ENCODE results near the gene EMILIN2.
"Not testable (repeated sequence)": the region's sequence is repeated elsewhere in the genome, so short reads cannot be mapped to it uniquely, and the experiment has no call there.

The EMILIN2 gene

DNA sequence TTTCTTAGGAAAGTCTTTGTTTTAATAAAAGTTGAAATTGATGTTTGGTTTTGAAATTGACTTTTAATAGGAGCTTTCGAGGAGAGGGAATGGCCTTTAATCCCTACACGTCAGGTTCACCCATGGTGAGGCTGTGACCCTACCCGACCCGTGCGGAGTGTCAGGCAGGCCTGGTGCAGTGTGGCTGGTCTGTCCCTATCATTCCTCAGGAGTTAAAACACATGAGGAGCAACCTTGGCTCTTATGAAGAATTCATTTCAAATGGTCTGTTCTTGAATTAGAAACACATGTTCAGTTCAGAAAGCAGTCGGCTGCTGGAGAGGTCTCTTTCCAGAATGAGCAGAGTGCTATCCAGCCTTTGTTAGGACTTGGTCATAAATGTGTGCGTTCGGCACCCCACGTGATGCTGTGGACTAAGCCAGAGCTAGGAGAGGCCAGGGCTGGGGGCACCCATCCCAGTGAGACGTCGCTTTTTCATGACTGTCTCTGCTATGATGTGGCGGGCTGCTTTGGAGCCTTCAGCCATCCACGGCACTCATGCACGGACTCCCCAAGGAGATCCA, 54.7 kb downstream of the EMILIN2 start:
- no peak for DNase-seq

DNA sequence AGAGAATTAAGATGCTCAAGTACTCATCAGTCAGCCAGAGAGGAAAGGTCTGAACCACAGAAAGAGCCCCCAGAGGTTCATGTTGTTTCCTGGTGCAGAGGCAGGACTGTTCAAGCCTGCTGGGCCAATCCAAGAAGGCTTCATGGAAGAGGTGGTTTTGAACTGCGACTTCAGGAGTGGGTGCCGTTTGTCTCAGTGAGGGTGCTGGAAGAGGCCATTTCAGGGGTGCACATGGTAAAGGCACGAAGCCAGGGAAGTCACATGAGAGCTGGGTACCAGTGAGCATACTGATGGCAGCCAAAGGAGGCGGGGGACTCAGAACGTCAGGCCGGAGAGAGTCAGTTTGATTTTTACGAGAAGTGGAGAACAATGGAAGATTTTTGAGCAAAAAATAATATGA, 55.5 kb downstream of the EMILIN2 start:
- DNase-seq, result no peak

GRCh38 chr18:2903006-2903405, 56.2 kb downstream of the EMILIN2 start:
- DNase-seq, result no peak

DNA sequence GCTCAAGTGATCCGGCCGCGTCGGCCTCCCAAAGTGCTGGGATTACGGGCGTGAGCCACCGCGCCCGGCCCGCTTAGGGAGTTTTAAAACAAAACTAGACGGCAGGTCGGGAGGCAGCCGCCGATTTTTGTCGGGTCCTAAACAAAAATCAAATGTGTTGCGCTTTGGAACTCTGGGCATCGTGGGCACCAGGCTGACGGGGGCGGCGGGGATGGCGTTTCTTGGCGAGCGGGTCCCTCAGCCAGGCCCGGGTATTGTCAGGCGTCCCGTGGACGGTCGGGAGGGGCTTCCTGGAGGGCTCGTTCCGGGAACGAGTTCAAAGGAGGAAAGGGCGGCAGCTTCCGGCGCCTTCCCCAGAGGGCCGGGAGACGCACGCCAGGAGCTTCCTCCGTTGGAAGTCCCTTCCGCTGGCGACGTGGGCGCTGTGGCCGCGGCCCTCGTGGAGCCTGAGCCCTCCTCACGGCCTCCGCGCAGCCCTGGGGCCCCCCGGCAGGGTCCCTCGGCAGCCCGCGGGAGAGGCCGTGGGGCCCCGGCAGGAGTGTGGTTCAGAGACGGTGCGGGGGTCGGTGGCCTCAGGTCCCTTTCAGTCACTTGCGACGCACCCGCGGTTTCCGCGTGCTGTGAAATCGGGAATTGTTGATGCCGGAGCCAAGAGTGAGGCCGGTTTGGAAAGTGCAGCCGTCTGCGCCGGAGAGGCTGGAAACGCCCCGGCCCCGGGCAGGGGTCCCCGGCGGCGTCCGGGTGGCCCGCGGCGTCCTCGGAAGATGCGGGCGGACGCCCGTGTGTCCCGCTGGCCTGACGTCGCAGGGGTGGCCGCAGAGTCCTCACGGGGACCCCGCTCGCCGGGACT, 59.3 kb downstream of the EMILIN2 start:
- DNase-seq, result peak; percentile 55

DNA sequence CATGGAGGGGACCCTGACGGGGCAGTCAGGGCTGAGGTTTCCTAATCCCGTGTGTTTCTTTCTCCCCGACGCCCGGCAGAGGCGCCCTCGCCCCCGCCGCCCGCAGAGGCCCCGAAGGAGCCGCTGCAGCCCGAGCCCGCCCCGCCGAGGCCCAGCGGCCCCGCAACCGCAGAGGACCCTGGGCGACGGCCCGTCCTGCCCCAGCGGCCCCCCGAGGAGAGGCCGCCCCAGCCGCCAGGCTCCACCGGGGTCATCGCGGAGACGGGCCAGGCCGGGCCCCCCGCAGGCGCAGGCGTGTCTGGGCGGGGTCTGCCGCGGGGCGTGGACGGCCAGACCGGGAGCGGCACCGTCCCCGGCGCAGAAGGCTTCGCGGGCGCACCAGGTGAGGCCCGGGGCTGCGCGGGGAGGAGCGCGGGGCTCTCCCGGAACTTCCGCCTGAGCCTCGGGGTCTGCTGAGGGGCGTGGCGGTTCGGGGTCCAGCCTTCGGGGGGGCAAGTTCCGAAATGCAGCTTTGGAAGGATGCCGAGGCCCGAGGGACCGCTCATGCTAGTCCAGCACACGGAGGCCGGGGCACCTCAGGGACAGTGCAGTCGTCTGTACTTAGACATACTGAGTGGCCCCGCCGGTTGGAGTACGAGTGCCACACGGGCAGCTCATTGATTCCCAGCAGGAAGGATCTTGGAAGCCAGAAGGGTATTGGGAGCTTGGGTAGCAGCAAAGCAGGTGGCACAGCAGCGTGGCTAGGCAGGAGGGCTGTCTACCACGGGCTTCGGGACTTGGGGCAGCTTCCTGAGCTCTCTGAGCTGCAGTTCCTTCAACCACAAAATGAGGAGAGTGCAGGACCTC, 60.1 kb downstream of the EMILIN2 start:
- peak; percentile 55 for DNase-seq

- peak; percentile 16 for DNase-seq
These were observed 60.8 kb downstream of the EMILIN2 start for GRCh38 chr18:2907550-2908135.

GRCh38 chr18:2908166-2908945, 61.5 kb downstream of the EMILIN2 start:
- DNase-seq, result no peak

DNA sequence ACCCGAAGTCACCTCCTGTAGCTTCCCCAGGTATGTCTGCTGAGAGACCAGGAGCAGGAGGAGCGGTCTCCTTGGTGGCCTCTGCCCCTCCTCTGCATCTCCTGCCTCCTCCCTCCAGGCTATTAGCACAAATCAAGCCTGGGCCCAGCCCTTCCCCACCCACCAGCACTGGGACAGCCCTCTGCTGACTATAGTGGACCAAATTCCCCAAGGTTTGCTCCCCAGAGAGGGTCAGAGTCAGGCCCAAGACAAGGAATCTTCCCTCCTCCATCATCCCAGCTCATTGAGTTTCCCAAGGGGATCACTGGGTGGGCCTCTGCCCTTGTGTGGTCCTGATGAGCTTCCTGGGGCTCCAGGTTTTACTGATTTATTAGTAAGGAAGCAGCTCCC, 62.1 kb downstream of the EMILIN2 start:
- no peak for DNase-seq

DNA sequence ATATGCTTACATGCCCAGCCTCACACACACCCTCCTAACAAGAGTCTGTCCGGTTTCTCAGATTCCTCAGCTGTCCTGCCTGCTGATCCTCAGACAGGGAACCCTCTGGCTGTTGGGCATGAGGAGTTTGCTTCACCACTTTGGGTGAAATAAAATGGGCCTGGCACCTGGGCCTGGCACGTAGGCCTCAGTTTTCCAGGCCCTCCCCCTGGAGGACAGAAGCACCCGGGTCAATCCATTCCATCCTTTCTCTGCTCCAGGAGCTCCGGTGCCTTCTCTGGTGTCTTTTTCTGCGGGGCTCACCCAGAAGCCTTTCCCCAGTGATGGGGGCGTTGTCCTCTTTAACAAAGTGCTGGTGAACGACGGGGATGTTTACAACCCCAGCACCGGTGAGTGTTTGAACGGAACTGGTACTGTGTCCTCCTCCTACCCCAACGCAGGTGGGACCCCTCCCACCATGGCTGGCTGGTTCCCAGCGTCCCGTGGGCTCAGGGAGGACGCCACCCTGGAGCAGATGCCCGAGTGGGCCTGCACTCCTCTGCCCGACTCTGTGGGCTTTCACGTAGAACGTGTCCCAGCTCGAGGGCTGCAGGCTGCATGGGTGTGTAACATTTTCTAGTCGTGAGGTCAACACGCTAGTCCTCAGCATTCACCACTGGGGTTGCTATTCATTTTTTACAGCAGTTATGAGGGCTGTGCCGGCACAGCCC, 62.8 kb downstream of the EMILIN2 start:
- no peak for DNase-seq

DNA sequence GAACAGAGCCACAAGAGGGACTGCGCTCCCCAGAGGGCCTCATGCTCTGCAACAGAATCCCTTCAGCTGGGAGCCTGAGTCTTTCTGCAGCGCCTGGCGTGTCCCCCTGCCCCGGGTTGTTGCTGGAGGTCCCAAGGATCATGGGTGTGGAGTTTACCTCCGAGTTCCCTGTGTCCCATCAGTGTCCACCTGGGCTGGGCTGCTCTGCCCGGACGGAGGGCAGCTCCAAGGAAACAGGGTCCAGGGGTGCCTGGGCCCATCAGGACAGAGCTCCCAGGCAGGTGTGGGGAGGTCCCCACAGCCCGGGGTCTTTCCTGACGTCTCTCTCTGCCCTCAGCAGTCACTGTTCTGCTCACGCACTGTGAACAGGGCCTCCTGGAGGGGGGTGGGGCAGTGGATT, 63.5 kb downstream of the EMILIN2 start:
- DNase-seq, result no peak

DNA sequence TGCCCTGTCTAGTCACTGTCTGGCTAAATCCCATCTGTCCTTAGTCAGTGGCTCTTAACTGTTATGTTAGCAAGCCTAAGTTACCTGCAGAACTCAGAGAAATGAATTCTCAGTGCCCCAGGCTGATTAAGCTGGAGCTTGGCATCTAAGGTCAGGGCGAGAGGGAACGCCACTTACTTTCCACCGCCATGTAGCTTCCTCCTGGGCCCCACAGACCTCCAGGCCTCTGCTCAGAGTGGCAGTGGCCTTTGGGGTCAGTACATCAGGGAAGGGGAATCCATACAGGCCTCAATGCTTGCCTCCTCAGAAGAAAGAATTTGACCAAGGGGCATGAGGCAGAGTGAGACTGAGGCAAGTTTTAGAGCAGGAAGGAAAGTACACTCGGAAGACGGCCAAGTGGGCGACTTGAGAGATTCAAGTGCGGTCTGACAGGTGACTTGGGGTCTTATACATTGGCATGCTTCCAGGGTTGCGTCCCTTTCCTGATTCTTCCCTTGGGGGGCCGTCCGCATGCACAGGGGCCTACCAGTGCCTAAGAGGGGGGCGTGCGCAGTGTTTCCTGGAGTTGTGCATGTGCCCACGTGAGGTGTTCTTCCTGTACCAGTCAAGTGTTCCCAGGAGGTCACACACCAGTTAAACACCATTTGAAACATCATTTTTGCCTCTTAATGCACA, 64.1 kb downstream of the EMILIN2 start:
- DNase-seq, result no peak

GRCh38 chr18:2911533-2911932, 64.7 kb downstream of the EMILIN2 start:
- no peak for DNase-seq

GRCh38 chr18:2912357-2913299, 65.8 kb downstream of the EMILIN2 start:
- DNase-seq, result no peak

GRCh38 chr18:2913398-2914005, 66.7 kb downstream of the EMILIN2 start:
- no peak for DNase-seq

DNA sequence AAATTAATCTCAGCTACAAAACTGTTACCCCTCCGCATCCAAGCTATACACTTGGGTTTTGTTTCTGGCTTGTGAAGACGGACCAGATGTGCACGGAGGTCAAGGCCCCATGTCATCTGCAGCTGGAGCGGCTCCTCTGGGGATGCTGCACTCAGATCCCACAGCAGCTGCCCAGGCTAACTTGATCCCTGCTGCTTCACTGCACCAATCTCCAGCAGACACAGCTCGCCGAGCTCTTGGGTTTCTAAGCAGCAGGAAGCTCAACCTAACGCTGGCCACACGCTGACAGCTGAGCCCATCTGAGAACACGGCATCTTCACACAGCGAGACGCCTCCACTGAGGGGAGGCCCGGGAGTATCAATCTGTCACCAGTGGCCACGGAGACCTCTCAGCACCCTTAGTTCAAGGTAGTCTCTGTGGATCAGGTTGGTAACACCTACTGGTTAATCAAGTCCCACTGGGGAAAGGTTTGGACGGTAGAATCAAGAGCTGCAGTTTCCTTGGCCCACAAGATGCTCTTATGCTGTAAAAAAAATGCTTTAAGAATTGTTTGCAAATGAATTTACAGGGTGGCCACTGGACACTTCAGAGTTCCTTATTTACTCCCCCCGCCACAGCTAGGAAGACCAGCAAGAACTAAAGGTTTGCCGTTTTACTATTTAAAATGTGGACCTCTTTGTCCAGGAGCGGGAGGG, 67.5 kb downstream of the EMILIN2 start:
- no peak for DNase-seq

GRCh38 chr18:2914881-2915240, 68.1 kb downstream of the EMILIN2 start:
- no peak for DNase-seq

- DNase-seq, result not testable (repeated sequence)
These were observed 68.7 kb downstream of the EMILIN2 start for GRCh38 chr18:2915486-2915885.

- DNase-seq, result no peak
These were observed 69.4 kb downstream of the EMILIN2 start for GRCh38 chr18:2916184-2916583.
